GM20000 (cell line): Measurements from ENCODE around the gene FAM120A.

Experiments used
- DNase-seq: peaks from one replicate; pipeline ENCODE4 v3.0.0; 2012; ENCODE audit warnings: low spot score
- CTCF ChIP-seq: IDR thresholded peaks from 2 replicates; pipeline ENCODE4 v1.5.1; 2012; ENCODE audit warnings: mild to moderate bottlenecking, control low read depth; ENCODE audit errors: extremely low read depth, missing control alignments

FAM120A gene

GRCh38 chr9:93574091-93574899 lies 122.8 kb downstream of the FAM120A start:
- no peak for DNase-seq
- TF ChIP-seq CTCF: no peak

- no peak for DNase-seq
- TF ChIP-seq CTCF: no peak
Measured at GRCh38 chr9:93574900-93575795, 123.7 kb downstream of the FAM120A start.

- DNase-seq: peak; percentile 83
- no peak for TF ChIP-seq CTCF
Measured at GRCh38 chr9:93575796-93576257, 124.3 kb downstream of the FAM120A start.

- no peak for TF ChIP-seq CTCF
- DNase-seq: peak; percentile 87
Measured at GRCh38 chr9:93576258-93577077, 125.0 kb downstream of the FAM120A start, which contains the start of gene PHF2. PHF2 (plus strand) TSS chr9:93576584; CDS start chr9:93576774, 190 bp downstream.

GRCh38 chr9:93577078-93577974 lies 125.8 kb downstream of the FAM120A start:
- no peak for TF ChIP-seq CTCF
- DNase-seq: peak; percentile 73

GRCh38 chr9:93577975-93578682 lies 126.6 kb downstream of the FAM120A start:
- no peak for DNase-seq
- no peak for TF ChIP-seq CTCF
